ENCODE measurements around the gene LPP. TPM values are rescaled to one million over a fixed set of nuclear protein-coding genes. Genes with fewer than 3 reads are reported as not detected.

Gene LPP
- polyA plus RNA-seq, 1 experiment, result 60.0 TPM

- DNase-seq (ENCODE audit: low read depth), result no peak
- Histone ChIP-seq H3K4me3 (ENCODE audit: low read depth, low read length) (no peak overlapping the region), H3K36me3 (ENCODE audit: control insufficient read depth, insufficient read depth, low read length) (no peaks in the 10 kb centered on the region), H3K27me3 (ENCODE audit: control insufficient read depth, insufficient read depth, low read length) (no peaks in the 10 kb centered on the region)
- ChIA-PET CTCF (no interaction called here), POLR2A (no interaction called here)
- TF ChIP-seq, protein P1, sequence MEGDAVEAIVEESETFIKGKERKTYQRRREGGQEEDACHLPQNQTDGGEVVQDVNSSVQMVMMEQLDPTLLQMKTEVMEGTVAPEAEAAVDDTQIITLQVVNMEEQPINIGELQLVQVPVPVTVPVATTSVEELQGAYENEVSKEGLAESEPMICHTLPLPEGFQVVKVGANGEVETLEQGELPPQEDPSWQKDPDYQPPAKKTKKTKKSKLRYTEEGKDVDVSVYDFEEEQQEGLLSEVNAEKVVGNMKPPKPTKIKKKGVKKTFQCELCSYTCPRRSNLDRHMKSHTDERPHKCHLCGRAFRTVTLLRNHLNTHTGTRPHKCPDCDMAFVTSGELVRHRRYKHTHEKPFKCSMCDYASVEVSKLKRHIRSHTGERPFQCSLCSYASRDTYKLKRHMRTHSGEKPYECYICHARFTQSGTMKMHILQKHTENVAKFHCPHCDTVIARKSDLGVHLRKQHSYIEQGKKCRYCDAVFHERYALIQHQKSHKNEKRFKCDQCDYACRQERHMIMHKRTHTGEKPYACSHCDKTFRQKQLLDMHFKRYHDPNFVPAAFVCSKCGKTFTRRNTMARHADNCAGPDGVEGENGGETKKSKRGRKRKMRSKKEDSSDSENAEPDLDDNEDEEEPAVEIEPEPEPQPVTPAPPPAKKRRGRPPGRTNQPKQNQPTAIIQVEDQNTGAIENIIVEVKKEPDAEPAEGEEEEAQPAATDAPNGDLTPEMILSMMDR (IDR thresholded peaks at IDR 0.05; ENCODE audit: insufficient read depth, low read depth, low read length), result no peak
Measured at GRCh38 chr3:188453431-188454384, 299.8 kb downstream of the LPP start.

GRCh38 chr3:188455748-188456147, 301.8 kb downstream of the LPP start:
- ChIA-PET CTCF (interaction anchor here (0.8 to 1.3 kb wide), 3 partner anchors 9 to 24 kb away, joined by 3 to 5 read pairs (median 4); no protein-coding TSS in a partner anchor), POLR2A (no interaction called here)
- TF ChIP-seq, protein P1 (IDR thresholded peaks at IDR 0.05; ENCODE audit: insufficient read depth, low read depth, low read length), result no peak
- no peaks in the 10 kb centered on the region for H3K27me3 ChIP-seq (ENCODE audit: control insufficient read depth, insufficient read depth, low read length)
- H3K4me3 ChIP-seq (ENCODE audit: low read depth, low read length), result no peak overlapping the region
- H3K36me3 ChIP-seq (ENCODE audit: control insufficient read depth, insufficient read depth, low read length), result no peaks in the 10 kb centered on the region
- DNase-seq (ENCODE audit: low read depth), result no peak

- H3K36me3 ChIP-seq (ENCODE audit: control insufficient read depth, insufficient read depth, low read length), result no peaks in the 10 kb centered on the region
- ChIA-PET CTCF (interaction anchor here (1.1 kb wide), 2 partner anchors 18 to 496 kb away, joined by 3 read pairs; no protein-coding TSS in a partner anchor), POLR2A (interaction anchor here (0.7 kb wide), 1 partner anchor 186 kb away, joined by 4 read pairs; no protein-coding TSS in a partner anchor)
- TF ChIP-seq, protein P1 (IDR thresholded peaks at IDR 0.05; ENCODE audit: insufficient read depth, low read depth, low read length), result no peak
- H3K27me3 ChIP-seq (ENCODE audit: control insufficient read depth, insufficient read depth, low read length), result no peaks in the 10 kb centered on the region
- H3K4me3 ChIP-seq (ENCODE audit: low read depth, low read length), result no peak overlapping the region
- DNase-seq (ENCODE audit: low read depth), result no peak
Measured at GRCh38 chr3:188458756-188459155, 304.8 kb downstream of the LPP start.

- H3K27me3 ChIP-seq (ENCODE audit: control insufficient read depth, insufficient read depth, low read length), result no peaks in the 10 kb centered on the region
- ChIA-PET CTCF (interaction anchor here (1.0 to 1.7 kb wide), 3 partner anchors 10 to 725 kb away, joined by 3 to 5 read pairs (median 3); no protein-coding TSS in a partner anchor), POLR2A (no interaction called here)
- DNase-seq (ENCODE audit: low read depth), result no peak
- no peaks in the 10 kb centered on the region for H3K36me3 ChIP-seq (ENCODE audit: control insufficient read depth, insufficient read depth, low read length)
- H3K4me3 ChIP-seq (ENCODE audit: low read depth, low read length), result no peak overlapping the region
- TF ChIP-seq, protein P1 (IDR thresholded peaks at IDR 0.05; ENCODE audit: insufficient read depth, low read depth, low read length), result no peak
Measured at GRCh38 chr3:188465311-188465710, 311.4 kb downstream of the LPP start.

GRCh38 chr3:188468196-188468595, 314.2 kb downstream of the LPP start:
- POLR2A ChIA-PET, result no interaction called here
- no peaks in the 10 kb centered on the region for H3K27me3 ChIP-seq (ENCODE audit: control insufficient read depth, insufficient read depth, low read length)
- DNase-seq (ENCODE audit: low read depth), result no peak
- H3K36me3 ChIP-seq (ENCODE audit: control insufficient read depth, insufficient read depth, low read length), result no peaks in the 10 kb centered on the region
- TF ChIP-seq, protein P1 (IDR thresholded peaks at IDR 0.05; ENCODE audit: insufficient read depth, low read depth, low read length), result no peak
- no peak overlapping the region for H3K4me3 ChIP-seq (ENCODE audit: low read depth, low read length)
- CTCF ChIA-PET, result interaction anchor here (0.9 kb wide), 1 partner anchor 728 kb away, joined by 3 read pairs; no protein-coding TSS in a partner anchor
